T follicular helper cell (primary cell): ENCODE results near the gene BYSL.

Experiments
- DNase-seq: peaks from one replicate; pipeline ENCODE4 v3.0.0-alpha.2; 2020; ENCODE audit warnings: low read depth

The BYSL gene

DNA sequence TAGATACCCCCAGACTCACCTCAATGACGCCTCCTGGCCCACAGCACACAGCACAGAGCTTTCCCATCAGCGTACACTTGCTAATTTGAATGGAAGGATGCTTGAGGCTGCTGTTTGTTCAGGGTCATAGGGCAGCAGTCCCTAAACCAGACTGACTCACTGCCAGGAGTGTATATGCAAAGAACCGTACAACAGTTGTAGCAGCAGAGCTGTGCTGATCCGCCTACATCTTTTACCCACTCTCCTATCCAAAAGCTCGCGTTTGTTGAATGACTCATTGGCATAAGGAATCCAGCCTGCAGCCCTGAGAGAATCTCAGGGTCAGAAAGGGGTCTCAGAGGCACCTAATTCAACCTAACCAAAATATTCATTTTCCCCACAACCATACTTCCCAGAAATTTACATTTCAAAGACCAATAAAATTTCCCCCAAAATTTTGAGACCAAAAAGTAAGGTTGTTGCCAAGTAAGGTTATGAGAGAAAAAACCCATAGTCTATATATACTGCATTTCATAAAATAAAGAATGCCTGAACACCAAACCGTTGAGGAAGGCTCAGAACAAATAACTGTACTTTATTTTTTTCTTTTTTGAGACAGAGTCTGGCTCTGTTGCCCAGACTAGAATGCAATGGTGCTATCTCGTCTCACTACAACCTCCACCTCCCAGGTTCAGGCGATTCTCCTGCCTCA lies 55.6 kb downstream of the BYSL start:
- DNase-seq: no peak
